Right lobe of liver (tissue), 4 donors: ENCODE results near the gene FREM1.

ENCODE experiments used
- POLR2A ChIP-seq: fragments of 450-650 bp; IDR thresholded peaks from one replicate; pipeline ENCODE4 v1.6.1; 2017; ENCODE audit warnings: antibody characterized with exemption, mild to moderate bottlenecking
- TF ChIP-seq, protein P1 (sequence below), 4 donors: fragments of 200-600 bp in 3 of 4; fragments of 450-650 bp in 1 of 4; IDR thresholded peaks; one replicate each; pipeline versions ENCODE4 v1.5.1 to v1.8.0; 2016 to 2022; ENCODE audit warnings: antibody characterized with exemption in 4 of 4, mild to moderate bottlenecking in 2 of 4
- donor health status: DM: no; HTN: no; CAD: no.
- donor health status: DM: no; HTN: no; CAD: no.
- donor health status: DM: no; HTN: yes; CAD: no.

DNA sequence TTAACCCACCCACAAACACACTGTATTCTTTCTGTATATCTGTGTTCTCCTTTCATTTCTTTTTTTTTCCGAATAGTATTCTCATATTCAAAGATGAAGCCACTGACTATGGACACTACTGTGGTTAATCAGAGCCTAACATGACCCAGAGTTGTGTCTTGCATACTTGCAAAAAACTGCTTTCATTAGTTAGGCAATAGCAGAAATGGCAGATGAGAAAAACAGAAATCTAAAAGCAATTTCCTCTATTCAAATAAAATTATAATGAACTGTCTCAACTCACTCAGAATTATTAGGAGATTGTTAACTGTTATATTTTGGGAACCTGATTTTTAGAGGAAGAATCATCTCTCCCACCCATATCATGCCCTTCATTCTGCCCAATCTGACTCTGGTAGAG, 45.9 kb downstream of the FREM1 start:
- TF ChIP-seq, protein P1, sequence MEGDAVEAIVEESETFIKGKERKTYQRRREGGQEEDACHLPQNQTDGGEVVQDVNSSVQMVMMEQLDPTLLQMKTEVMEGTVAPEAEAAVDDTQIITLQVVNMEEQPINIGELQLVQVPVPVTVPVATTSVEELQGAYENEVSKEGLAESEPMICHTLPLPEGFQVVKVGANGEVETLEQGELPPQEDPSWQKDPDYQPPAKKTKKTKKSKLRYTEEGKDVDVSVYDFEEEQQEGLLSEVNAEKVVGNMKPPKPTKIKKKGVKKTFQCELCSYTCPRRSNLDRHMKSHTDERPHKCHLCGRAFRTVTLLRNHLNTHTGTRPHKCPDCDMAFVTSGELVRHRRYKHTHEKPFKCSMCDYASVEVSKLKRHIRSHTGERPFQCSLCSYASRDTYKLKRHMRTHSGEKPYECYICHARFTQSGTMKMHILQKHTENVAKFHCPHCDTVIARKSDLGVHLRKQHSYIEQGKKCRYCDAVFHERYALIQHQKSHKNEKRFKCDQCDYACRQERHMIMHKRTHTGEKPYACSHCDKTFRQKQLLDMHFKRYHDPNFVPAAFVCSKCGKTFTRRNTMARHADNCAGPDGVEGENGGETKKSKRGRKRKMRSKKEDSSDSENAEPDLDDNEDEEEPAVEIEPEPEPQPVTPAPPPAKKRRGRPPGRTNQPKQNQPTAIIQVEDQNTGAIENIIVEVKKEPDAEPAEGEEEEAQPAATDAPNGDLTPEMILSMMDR (IDR thresholded peaks at IDR 0.05) = no peak
- TF ChIP-seq POLR2A = no peak
